ENCODE data around the gene UBLCP1.
A peak's percentile ranks its signal among the peaks of the same experiment; 100 is the strongest.

The UBLCP1 gene, protein sequence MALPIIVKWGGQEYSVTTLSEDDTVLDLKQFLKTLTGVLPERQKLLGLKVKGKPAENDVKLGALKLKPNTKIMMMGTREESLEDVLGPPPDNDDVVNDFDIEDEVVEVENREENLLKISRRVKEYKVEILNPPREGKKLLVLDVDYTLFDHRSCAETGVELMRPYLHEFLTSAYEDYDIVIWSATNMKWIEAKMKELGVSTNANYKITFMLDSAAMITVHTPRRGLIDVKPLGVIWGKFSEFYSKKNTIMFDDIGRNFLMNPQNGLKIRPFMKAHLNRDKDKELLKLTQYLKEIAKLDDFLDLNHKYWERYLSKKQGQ

GRCh38 chr5:159262859-159263568 lies at the start of gene UBLCP1:
Gene UBLCP1 (plus strand): TSS chr5:159263290. CDS start chr5:159268916, 5,626 bp downstream.
- H3K4me3 ChIP-seq: peak within 1 kb of the TSS; percentile 83
- peak within 1 kb of the TSS; percentile 86 for H3K27ac ChIP-seq
- H3K9me3 ChIP-seq (ENCODE audit: low read depth, low read length): no peaks in the 10 kb centered on the region
- peak within 1 kb of the TSS; percentile 91 for H3K9ac ChIP-seq (ENCODE audit: insufficient read length)
- peak; percentile 22 for DNase-seq (ENCODE audit: low read depth, low spot score)
- TF ChIP-seq FOXP2 (optimal IDR thresholded peaks at IDR 0.05; ENCODE audit: control extremely low read depth, extremely low read length, insufficient read depth) (no peak), EZH2 (IDR thresholded peaks at IDR 0.05) (no peak), POLR2AphosphoS5 (IDR thresholded peaks at IDR 0.05; ENCODE audit: borderline replicate concordance, low read depth, low read length) (peak; percentile 92)
- no peaks in the 10 kb centered on the region for H3K36me3 ChIP-seq (ENCODE audit: insufficient read depth, low read length)

GRCh38 chr5:159214486-159215271 lies 48.4 kb upstream of the UBLCP1 start:
- Histone ChIP-seq H3K9ac (ENCODE audit: insufficient read length) (no peak overlapping the region), H3K9me3 (ENCODE audit: low read depth, low read length) (no peaks in the 10 kb centered on the region), H3K36me3 (ENCODE audit: insufficient read depth, low read length) (no peaks in the 10 kb centered on the region), H3K4me3 (no peak overlapping the region), H3K27ac (no peak overlapping the region)
- TF ChIP-seq FOXP2 (optimal IDR thresholded peaks at IDR 0.05; ENCODE audit: control extremely low read depth, extremely low read length, insufficient read depth) (no peak), EZH2 (IDR thresholded peaks at IDR 0.05) (no peak), POLR2AphosphoS5 (IDR thresholded peaks at IDR 0.05; ENCODE audit: borderline replicate concordance, low read depth, low read length) (no peak)
- DNase-seq (ENCODE audit: low read depth, low spot score): no peak

- Histone ChIP-seq H3K4me3 (no peak overlapping the region), H3K9me3 (ENCODE audit: low read depth, low read length) (no peaks in the 10 kb centered on the region), H3K27ac (no peak overlapping the region), H3K9ac (ENCODE audit: insufficient read length) (no peak overlapping the region), H3K36me3 (ENCODE audit: insufficient read depth, low read length) (no peaks in the 10 kb centered on the region)
- TF ChIP-seq EZH2 (IDR thresholded peaks at IDR 0.05): no peak
- no peak for TF ChIP-seq POLR2AphosphoS5 (IDR thresholded peaks at IDR 0.05; ENCODE audit: borderline replicate concordance, low read depth, low read length)
- no peak for TF ChIP-seq FOXP2 (optimal IDR thresholded peaks at IDR 0.05; ENCODE audit: control extremely low read depth, extremely low read length, insufficient read depth)
- DNase-seq (ENCODE audit: low read depth, low spot score): no peak
These were observed 47.2 kb upstream of the UBLCP1 start for GRCh38 chr5:159215886-159216285.

DNA sequence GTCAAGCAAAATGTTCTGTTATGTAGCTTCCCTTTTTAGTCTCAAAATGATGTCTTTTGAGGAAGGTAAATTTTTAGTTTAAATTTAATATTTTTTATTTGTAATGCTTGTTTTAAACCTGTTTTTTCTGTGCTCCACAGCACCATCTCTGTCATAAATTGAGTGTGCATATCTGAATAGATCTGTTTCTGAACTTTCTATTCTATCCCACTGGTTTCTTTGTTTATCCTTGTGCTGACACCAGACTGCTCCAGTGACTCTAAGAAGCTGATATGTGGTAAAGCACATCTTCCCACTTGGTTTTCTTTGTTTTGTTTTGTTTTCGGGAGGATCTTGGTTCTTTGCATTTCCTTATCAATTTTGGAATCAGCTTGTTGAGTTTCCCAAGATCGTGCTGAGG lies 46.6 kb upstream of the UBLCP1 start:
- no peaks in the 10 kb centered on the region for H3K36me3 ChIP-seq (ENCODE audit: insufficient read depth, low read length)
- H3K4me3 ChIP-seq: no peak overlapping the region
- H3K27ac ChIP-seq: peak overlapping the region; percentile 6; the same call in 1 of the 2 replicates
- no peak overlapping the region for H3K9ac ChIP-seq (ENCODE audit: insufficient read length)
- TF ChIP-seq EZH2 (IDR thresholded peaks at IDR 0.05): no peak
- TF ChIP-seq POLR2AphosphoS5 (IDR thresholded peaks at IDR 0.05; ENCODE audit: borderline replicate concordance, low read depth, low read length): no peak
- no peak for TF ChIP-seq FOXP2 (optimal IDR thresholded peaks at IDR 0.05; ENCODE audit: control extremely low read depth, extremely low read length, insufficient read depth)
- DNase-seq (ENCODE audit: low read depth, low spot score): no peak
- H3K9me3 ChIP-seq (ENCODE audit: low read depth, low read length): no peaks in the 10 kb centered on the region

- H3K36me3 ChIP-seq (ENCODE audit: insufficient read depth, low read length): no peaks in the 10 kb centered on the region
- no peak overlapping the region for H3K4me3 ChIP-seq
- DNase-seq (ENCODE audit: low read depth, low spot score): no peak
- H3K27ac ChIP-seq: no peak overlapping the region
- H3K9ac ChIP-seq (ENCODE audit: insufficient read length): no peak overlapping the region
- H3K9me3 ChIP-seq (ENCODE audit: low read depth, low read length): no peaks in the 10 kb centered on the region
- TF ChIP-seq FOXP2 (optimal IDR thresholded peaks at IDR 0.05; ENCODE audit: control extremely low read depth, extremely low read length, insufficient read depth): no peak
- no peak for TF ChIP-seq POLR2AphosphoS5 (IDR thresholded peaks at IDR 0.05; ENCODE audit: borderline replicate concordance, low read depth, low read length)
- TF ChIP-seq EZH2 (IDR thresholded peaks at IDR 0.05): no peak
These were observed 45.9 kb upstream of the UBLCP1 start for GRCh38 chr5:159217236-159217635.

DNA sequence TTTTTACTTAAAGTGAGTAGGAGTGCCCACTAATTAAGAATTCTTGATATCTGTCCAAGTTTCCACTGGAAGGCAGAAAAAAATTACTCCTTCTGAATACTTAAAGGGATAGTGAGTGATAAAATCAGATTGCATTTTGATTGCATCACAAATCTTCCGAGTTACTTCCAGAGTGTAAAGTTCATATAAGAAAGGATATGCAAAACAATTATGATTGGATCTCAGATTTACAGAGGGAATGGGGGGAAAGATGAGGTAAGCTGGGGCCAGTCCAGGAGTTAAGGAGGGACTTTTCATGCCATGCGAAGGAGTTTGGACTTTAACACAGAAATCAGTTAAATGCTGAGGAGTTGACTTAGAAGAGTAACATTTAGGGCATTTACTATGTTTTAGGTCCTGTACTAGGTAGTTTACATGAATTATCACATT lies 44.5 kb upstream of the UBLCP1 start:
- Histone ChIP-seq H3K9me3 (ENCODE audit: low read depth, low read length) (no peaks in the 10 kb centered on the region), H3K9ac (ENCODE audit: insufficient read length) (peak overlapping the region; percentile 78), H3K4me3 (peak overlapping the region; percentile 44), H3K27ac (peak overlapping the region; percentile 88), H3K36me3 (ENCODE audit: insufficient read depth, low read length) (no peaks in the 10 kb centered on the region)
- TF ChIP-seq FOXP2 (optimal IDR thresholded peaks at IDR 0.05; ENCODE audit: control extremely low read depth, extremely low read length, insufficient read depth) (no peak), POLR2AphosphoS5 (IDR thresholded peaks at IDR 0.05; ENCODE audit: borderline replicate concordance, low read depth, low read length) (no peak), EZH2 (IDR thresholded peaks at IDR 0.05) (no peak)
- peak; percentile 80 for DNase-seq (ENCODE audit: low read depth, low spot score)

GRCh38 chr5:159220206-159220605 lies 42.9 kb upstream of the UBLCP1 start:
- no peak overlapping the region for H3K27ac ChIP-seq
- H3K9me3 ChIP-seq (ENCODE audit: low read depth, low read length): no peaks in the 10 kb centered on the region
- TF ChIP-seq FOXP2 (optimal IDR thresholded peaks at IDR 0.05; ENCODE audit: control extremely low read depth, extremely low read length, insufficient read depth): no peak
- TF ChIP-seq POLR2AphosphoS5 (IDR thresholded peaks at IDR 0.05; ENCODE audit: borderline replicate concordance, low read depth, low read length): no peak
- TF ChIP-seq EZH2 (IDR thresholded peaks at IDR 0.05): no peak
- DNase-seq (ENCODE audit: low read depth, low spot score): no peak
- H3K4me3 ChIP-seq: no peak overlapping the region
- no peaks in the 10 kb centered on the region for H3K36me3 ChIP-seq (ENCODE audit: insufficient read depth, low read length)
- no peak overlapping the region for H3K9ac ChIP-seq (ENCODE audit: insufficient read length)

DNA sequence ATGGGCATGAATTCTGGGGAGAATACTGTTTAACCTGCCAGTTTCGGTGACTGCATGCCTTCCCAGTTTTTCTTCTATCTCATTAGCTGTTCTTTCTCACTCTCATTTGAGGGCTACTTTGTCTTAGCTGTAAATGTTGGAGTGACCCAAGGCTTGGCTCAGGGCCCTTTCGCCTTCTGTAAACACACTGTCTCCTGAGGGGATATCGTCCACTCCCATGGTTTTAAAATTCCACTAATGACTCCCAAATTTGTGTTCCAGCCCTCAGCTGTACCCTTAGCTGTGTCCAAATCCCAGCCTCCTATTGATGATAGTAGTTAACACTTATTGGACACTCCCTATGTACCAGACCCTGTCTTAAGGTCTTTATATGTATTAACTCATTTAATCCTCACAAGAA lies 39.6 kb upstream of the UBLCP1 start:
- no peak for DNase-seq (ENCODE audit: low read depth, low spot score)
- H3K36me3 ChIP-seq (ENCODE audit: insufficient read depth, low read length): no peaks in the 10 kb centered on the region
- H3K27ac ChIP-seq: no peak overlapping the region
- no peak overlapping the region for H3K4me3 ChIP-seq
- TF ChIP-seq EZH2 (IDR thresholded peaks at IDR 0.05) (no peak), POLR2AphosphoS5 (IDR thresholded peaks at IDR 0.05; ENCODE audit: borderline replicate concordance, low read depth, low read length) (no peak), FOXP2 (optimal IDR thresholded peaks at IDR 0.05; ENCODE audit: control extremely low read depth, extremely low read length, insufficient read depth) (no peak)
- no peak overlapping the region for H3K9ac ChIP-seq (ENCODE audit: insufficient read length)
- H3K9me3 ChIP-seq (ENCODE audit: low read depth, low read length): no peaks in the 10 kb centered on the region
